SH-SY5Y (cell line): ENCODE results near the gene CLIP3.

ENCODE experiments used
- GATA2 ChIP-seq: IDR thresholded peaks from 2 replicates; pipeline ENCODE4 v1.6.1; 2011; ENCODE audit warnings: mild to moderate bottlenecking, low read depth, low read length
- GATA3 ChIP-seq: IDR thresholded peaks from 2 replicates; pipeline ENCODE4 v1.6.1; 2011; ENCODE audit warnings: low read depth, mild to moderate bottlenecking, low read length, moderate library complexity

DNA sequence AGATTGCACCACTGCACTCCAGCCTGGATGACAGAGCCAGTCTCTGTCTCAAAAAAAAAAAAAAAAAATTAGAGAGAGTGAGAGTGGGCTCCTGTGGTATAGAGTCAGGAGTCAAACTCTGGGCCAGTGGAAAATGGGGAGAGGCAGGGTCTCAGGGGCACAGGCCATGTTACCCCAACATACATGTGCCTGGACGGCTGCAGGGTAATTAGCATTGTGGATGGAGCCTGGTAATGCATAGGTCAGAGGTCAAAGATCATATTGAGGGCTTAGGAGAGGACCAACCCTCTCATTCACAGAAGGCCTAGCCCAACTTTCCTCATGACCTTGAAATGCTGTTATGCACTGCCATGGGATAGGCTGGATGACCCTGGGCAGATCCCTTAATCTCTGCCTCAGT lies 7.1 kb downstream of the CLIP3 start:
- TF ChIP-seq GATA2 (no peak), GATA3 (no peak)
